Hindlimb muscle (tissue), 1 donor: Measurements from ENCODE around the gene ZBTB34. TPM values are rescaled to one million over a fixed set of nuclear protein-coding genes. Genes with fewer than 3 reads are reported as not detected.

Experiments
- DNase-seq: peaks from one replicate; pipeline ENCODE4 v3.0.0-alpha.2; 2013
- polyA plus RNA-seq: library from polyadenylated mRNA; unstranded; fragments of 120-200 nt; gene quantifications from one replicate; pipeline ENCODE4 v1.2.1, GENCODE V29; 2013; ENCODE audit not compliant: insufficient read length

ZBTB34 gene
- polyA plus RNA-seq, 1 donor: 11.0 TPM

- no peak for DNase-seq
Observed at GRCh38 chr9:126842977-126843799, 17.3 kb upstream of the ZBTB34 start.

- DNase-seq: no peak
Observed at GRCh38 chr9:126844085-126844484, 16.4 kb upstream of the ZBTB34 start.

- DNase-seq: no peak
Observed at GRCh38 chr9:126847051-126847450, 13.4 kb upstream of the ZBTB34 start.

- no peak for DNase-seq
Observed at GRCh38 chr9:126849591-126850225, 10.7 kb upstream of the ZBTB34 start.

- no peak for DNase-seq
Observed at GRCh38 chr9:126851286-126851880, 9.1 kb upstream of the ZBTB34 start.

GRCh38 chr9:126852086-126852688 is 8.3 kb upstream of the ZBTB34 start:
- DNase-seq: no peak

GRCh38 chr9:126853667-126854066 is 6.8 kb upstream of the ZBTB34 start:
- no peak for DNase-seq

GRCh38 chr9:126854734-126855133 is 5.7 kb upstream of the ZBTB34 start:
- DNase-seq: no peak

- no peak for DNase-seq
Observed at GRCh38 chr9:126856326-126856877, 4.0 kb upstream of the ZBTB34 start.

GRCh38 chr9:126857261-126857960 is 3.0 kb upstream of the ZBTB34 start:
- peak; percentile 45 for DNase-seq

- DNase-seq: no peak
Observed at GRCh38 chr9:126859111-126859510, 1.3 kb upstream of the ZBTB34 start.

- DNase-seq: peak; percentile 17
Observed at GRCh38 chr9:126860757-126861466, 473 bp downstream of the ZBTB34 start.

GRCh38 chr9:126861707-126862103 is 1.3 kb downstream of the ZBTB34 start:
- peak; percentile 36 for DNase-seq

- DNase-seq: no peak
Observed at GRCh38 chr9:126862104-126862761, 1.8 kb downstream of the ZBTB34 start.

- DNase-seq: no peak
Observed at GRCh38 chr9:126864771-126865170, 4.3 kb downstream of the ZBTB34 start.

- DNase-seq: no peak
Observed at GRCh38 chr9:126869368-126869767, 8.9 kb downstream of the ZBTB34 start.

- no peak for DNase-seq
Observed at GRCh38 chr9:126872516-126872915, 12.1 kb downstream of the ZBTB34 start.

GRCh38 chr9:126874546-126875314 is 14.3 kb downstream of the ZBTB34 start:
- no peak for DNase-seq

- no peak for DNase-seq
Observed at GRCh38 chr9:126875756-126876510, 15.5 kb downstream of the ZBTB34 start.
